Measurements from ENCODE around the gene SNAPC5. TPM values are rescaled to one million over a fixed set of nuclear protein-coding genes. Genes with fewer than 3 reads are reported as not detected.

SNAPC5 gene, protein sequence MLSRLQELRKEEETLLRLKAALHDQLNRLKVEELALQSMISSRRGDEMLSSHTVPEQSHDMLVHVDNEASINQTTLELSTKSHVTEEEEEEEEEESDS
- total RNA-seq (2016; rRNA removed; fragmentation: Illumina TruSeq; extraction: Trizol) (36.2 and 49.3 TPM in 2 replicates), polyA plus RNA-seq (2011; rRNA removed) (13.4 and 14.8 TPM in 2 replicates), polyA minus RNA-seq (2011; rRNA and poly(A)+ RNA removed; ENCODE audit: low replicate concordance) (3.6 and 18.9 TPM in 2 replicates), Bru-seq, nascent RNA (percentile 83 among the genes with signal in this experiment), BruChase-seq, experiment 1, labeled RNA remaining after a 6-hour chase (percentile 82 among the genes with signal in this experiment), BruChase-seq, experiment 2, labeled RNA remaining after a 2-hour chase (percentile 78 among the genes with signal in this experiment)
- total RNA-seq (2016; cell fraction: cytosol; rRNA removed; fragmentation: Illumina TruSeq; extraction: Trizol; ENCODE audit: low read depth), result 30.3 and 42.4 TPM in 2 replicates
- 39.3 and 50.4 TPM in 2 replicates for total RNA-seq (2016; cell fraction: insoluble cytoplasmic fraction; rRNA removed; fragmentation: Illumina TruSeq; extraction: Trizol)
- total RNA-seq (2016; cell fraction: membrane; rRNA removed; fragmentation: Illumina TruSeq; extraction: Trizol), result 47.2 and 52.6 TPM in 2 replicates
- total RNA-seq (2016; cell fraction: nucleus; rRNA removed; fragmentation: Illumina TruSeq; extraction: Trizol), result 21.5 and 24.4 TPM in 2 replicates
- 18.1 and 19.5 TPM in 2 replicates for polyA plus RNA-seq (2011; cell fraction: cytosol; rRNA removed)
- polyA plus RNA-seq (2011; cell fraction: nucleus; rRNA removed), result 8.6 and 9.4 TPM in 2 replicates
- polyA plus RNA-seq (2012), result 20.4 and 21.1 TPM in 2 replicates
- 30.8 and 41.9 TPM in 2 replicates for polyA plus RNA-seq (2016; cell fraction: cytosol; fragmentation: Illumina TruSeq; extraction: Trizol; ENCODE audit: low read depth)
- 48.6 and 53.3 TPM in 2 replicates for polyA plus RNA-seq (2016; cell fraction: insoluble cytoplasmic fraction; fragmentation: Illumina TruSeq; extraction: Trizol; ENCODE audit: low read depth)
- 34.8 and 48.0 TPM in 2 replicates for polyA plus RNA-seq (2016; cell fraction: membrane; fragmentation: Illumina TruSeq; extraction: Trizol; ENCODE audit: low read depth)
- 30.6 TPM in 2 replicates for polyA plus RNA-seq (2016; cell fraction: nucleus; fragmentation: Illumina TruSeq; extraction: Trizol; ENCODE audit: insufficient read depth, low read depth)
- 5.8 and 8.1 TPM in 2 replicates for polyA minus RNA-seq (2011; cell fraction: cytosol; rRNA and poly(A)+ RNA removed)
- polyA minus RNA-seq (2011; cell fraction: nucleus; rRNA and poly(A)+ RNA removed), result 11.3 and 17.2 TPM in 2 replicates
- long read RNA-seq, experiment 1, transcript SNAPC5-201 (2 exons, 794 nt), result major isoform, 9 of 23 reads
- long read RNA-seq, experiment 1, transcript SNAPC5-202 (3 exons, 1,002 nt), result major isoform, 9 of 23 reads
- long read RNA-seq, experiment 1, partial matches to known transcripts, result 0 of 23 reads
- long read RNA-seq, experiment 1, other reads (novel, unspliced or antisense), result 4 of 23 reads
- long read RNA-seq, experiment 2, transcript SNAPC5-201 (2 exons, 794 nt), result minor isoform, 8 of 40 reads
- long read RNA-seq, experiment 2, transcript SNAPC5-202 (3 exons, 1,002 nt), result major isoform, 21 of 40 reads
- long read RNA-seq, experiment 2, partial matches to known transcripts, result 0 of 40 reads
- long read RNA-seq, experiment 2, other reads (novel, unspliced or antisense), result 8 of 40 reads

GRCh38 chr15:66497502-66498455 lies at the start of gene SNAPC5:
TSS of gene SNAPC5 (minus strand) at chr15:66497762. CDS start at chr15:66497731, 31 bp downstream.
- intact Hi-C loops (cut with micrococcal nuclease; ENCODE audit: unreplicated experiment) (loop anchor here (1.0 to 10.0 kb wide), 3 partner anchors 111 to 143 kb away; partner anchors contain the start of genes MAP2K1 and TIPIN), in situ Hi-C loops (cut with HindIII; ENCODE audit: extremely low pct_ligation_motif_present, low pct_unique_long_range_greater_than_20kb) (loop anchor here (25.0 kb wide), 1 partner anchor 110 kb away; the partner anchor contains the start of gene MAP2K1)
- peaks cover 56% of the 10 kb centered on the region for H3K4me1 ChIP-seq (ENCODE audit: insufficient read depth, low read length)
- FAIRE-seq (peak; percentile 47), ATAC-seq (peak; percentile 80), DNase-seq (ENCODE audit: low spot score) (peak; percentile 88)
- H3K4me3 ChIP-seq (replicated peaks in 1 of 3; ENCODE audit: insufficient read depth in 1 of 3, low read depth in 2 of 3, low read length in 3 of 3), result peak within 1 kb of the TSS; percentile 80 to 93 (median 86)
- peaks cover 13 to 52% of the 10 kb centered on the region in 2 experiments; a peak in 4 of 5 replicates for H3K36me3 ChIP-seq (replicated peaks in 1 of 2; ENCODE audit: control insufficient read depth in 1 of 2, insufficient read depth in 2 of 2, low read length in 2 of 2)
- no peaks in the 10 kb centered on the region for H3K27me3 ChIP-seq (ENCODE audit: control insufficient read depth in 1 of 2, insufficient read depth in 2 of 2, low read length in 2 of 2)
- peaks cover 28% of the 10 kb centered on the region for H3K79me2 ChIP-seq (ENCODE audit: insufficient read depth, low read length)
- H3K27ac ChIP-seq (ENCODE audit: extremely low read length, insufficient read depth, low read length), result peak within 1 kb of the TSS; percentile 80
- WGBS (ENCODE audit: low lambda C conversion rate), result 14% methylated on average over 29 of the region's 43 CpGs
- CTCF ChIA-PET (ENCODE audit: low intra/inter-chr PET ratio, low total read pairs), result interaction anchor here (1.3 to 3.0 kb wide), 2 partner anchors 111 to 210 kb away, joined by 3 to 17 read pairs; partner anchors contain the start of gene MAP2K1
- peak within 1 kb of the TSS; percentile 84 for H3K4me2 ChIP-seq (ENCODE audit: low read depth, low read length)
- H3K9me3 ChIP-seq (ENCODE audit: low read length), result no peaks in the 10 kb centered on the region
- no peak within 1 kb of the TSS for H2AFZ ChIP-seq (ENCODE audit: low read length)
- BruUV-seq (replicated peaks), result no TSS peak
- H4K20me1 ChIP-seq (ENCODE audit: insufficient read depth, low read length), result peaks cover 32% of the 10 kb centered on the region
- POLR2A ChIA-PET, result interaction anchor here (1.3 to 3.2 kb wide), 3 partner anchors 7 to 111 kb away, joined by 3 to 38 read pairs (median 8); partner anchors contain the start of genes MAP2K1, RPL4 and ZWILCH
- peak within 1 kb of the TSS; percentile 90 for H3K9ac ChIP-seq (ENCODE audit: insufficient read depth, low read depth, low read length)
- TF ChIP-seq ISL2 (CRISPR knock-in tag; IDR thresholded peaks at IDR 0.05) (peak; percentile 69), ZNF367 (CRISPR knock-in tag; IDR thresholded peaks at IDR 0.05; ENCODE audit: borderline replicate concordance) (no peak), ELF3 (CRISPR knock-in tag; IDR thresholded peaks at IDR 0.05) (peak; percentile 88), TAF1 (CRISPR knock-in tag; IDR thresholded peaks at IDR 0.05) (peak; percentile 73), PAF1 (CRISPR knock-in tag; IDR thresholded peaks at IDR 0.05) (peak; percentile 98), STAT5B (CRISPR knock-in tag; IDR thresholded peaks at IDR 0.05) (no peak), ZNF318 (CRISPR knock-in tag; IDR thresholded peaks at IDR 0.05) (no peak), GATAD1 (CRISPR knock-in tag; IDR thresholded peaks at IDR 0.05) (peak; percentile 97)

Data from HepG2 (cell line).